Endothelial cell of umbilical vein (primary cell): ENCODE measurements around the gene INPP5A. TPM values are rescaled to one million over a fixed set of nuclear protein-coding genes. Genes with fewer than 3 reads are reported as not detected.

Source experiments
- BruUV-seq: library from RNA; stranded (reverse); fragments of 400-500 nt; replicated peaks from 2 replicates; lab custom pipeline; 2021; lab: Mats Ljungman, UMichigan
- CTCF ChIA-PET: fragments of 300-600, 350-600 bp; sonication (Branson Sonifier 250); formaldehyde crosslinking; loops from one replicate; lab custom pipeline; 2021; ENCODE audit warnings: antibody characterized with exemption, inconsistent platforms; lab: Charles Lee
- POLR2A ChIA-PET: fragments of 300-600, 350-600 bp; sonication (Branson Sonifier 250); formaldehyde crosslinking; loops from one replicate; lab custom pipeline; 2021; ENCODE audit warnings: antibody characterized with exemption, inconsistent platforms; lab: Charles Lee
- DNase-seq: peaks from one replicate; pipeline ENCODE4 v3.0.0-alpha.2; 2011; ENCODE audit warnings: low read depth, low spot score
- FAIRE-seq: peaks from 2 replicates; lab custom pipeline; 2011; peaks lifted over from hg19 to GRCh38; lab: Jason Lieb, UNC
- H2AFZ ChIP-seq: 2 replicates; pipeline ENCODE4 v1.6.0; 2012; ENCODE audit warnings: low read depth, low read length, control low read depth, inconsistent platforms
- H3K27ac ChIP-seq: 2 replicates; pipeline ENCODE4 v1.5.1; 2011; ENCODE audit warnings: low read depth, mild to moderate bottlenecking, control low read depth, low read length, moderate library complexity; ENCODE audit not compliant: insufficient read depth
- H3K27me3 ChIP-seq, 2 experiments: 2 replicates each; pipeline versions ENCODE4 v1.6.0 to v1.6.1; 2011; ENCODE audit warnings: low read length in 2 of 2, mixed read lengths in 1 of 2; ENCODE audit not compliant: control insufficient read depth in 2 of 2, insufficient read depth in 2 of 2
- H3K36me3 ChIP-seq, 2 experiments: 2 replicates in 1 of 2; 3 replicates in 1 of 2; pipeline ENCODE4 v1.5.1; 2011; ENCODE audit warnings: low read length in 2 of 2, mild to moderate bottlenecking in 1 of 2, moderate library complexity in 1 of 2; ENCODE audit not compliant: control insufficient read depth in 2 of 2, insufficient read depth in 2 of 2; ENCODE audit errors: extremely low read depth in 1 of 2
- H3K4me1 ChIP-seq: 3 replicates; pipeline ENCODE4 v1.5.1; 2011; ENCODE audit warnings: mild to moderate bottlenecking, low read length; ENCODE audit not compliant: control insufficient read depth, insufficient read depth; ENCODE audit errors: extremely low read depth
- H3K4me2 ChIP-seq: 2 replicates; pipeline ENCODE4 v1.6.1; 2011; ENCODE audit warnings: low read length, control low read depth, mixed read lengths; ENCODE audit not compliant: insufficient read depth
- H3K4me3 ChIP-seq, 3 experiments: fragments of 200-600 bp in 1 of 3; sonication (generic), shearing (Covaris generic) in 1 of 3; replicated peaks in 1 of 3; 2 replicates each; pipeline ENCODE4 v1.5.1; 2011 to 2016; ENCODE audit warnings: control low read depth in 3 of 3, low read length in 3 of 3, mild to moderate bottlenecking in 2 of 3, inconsistent platforms in 1 of 3, low read depth in 1 of 3, moderate library complexity in 1 of 3; ENCODE audit not compliant: insufficient read depth in 1 of 3
- H3K79me2 ChIP-seq: 2 replicates; pipeline ENCODE4 v1.6.0; 2012; ENCODE audit warnings: low read length, inconsistent platforms; ENCODE audit not compliant: control insufficient read depth, insufficient read depth
- H3K9ac ChIP-seq: replicated peaks from 2 replicates; pipeline ENCODE3; 2011; ENCODE audit warnings: low read length, control low read depth; ENCODE audit not compliant: insufficient read depth; ENCODE audit errors: extremely low read depth
- H3K9me1 ChIP-seq: replicated peaks from 3 replicates; pipeline ENCODE4 v1.6.0; 2011; ENCODE audit warnings: mild to moderate bottlenecking, low read length; ENCODE audit not compliant: control insufficient read depth, insufficient read depth; ENCODE audit errors: extremely low read depth
- H3K9me3 ChIP-seq: replicated peaks from 2 replicates; pipeline ENCODE4 v1.5.1; 2012; ENCODE audit warnings: low read length, inconsistent platforms; ENCODE audit not compliant: control insufficient read depth, insufficient read depth
- H4K20me1 ChIP-seq: replicated peaks from 2 replicates; pipeline ENCODE3; 2011; ENCODE audit warnings: mild to moderate bottlenecking, low read length; ENCODE audit not compliant: control insufficient read depth, insufficient read depth; ENCODE audit errors: extremely low read depth
- CTCF ChIP-seq, 2 donors: IDR thresholded peaks; 1 replicate in 1 of 2; 2 replicates in 1 of 2; pipeline ENCODE4 v1.5.1; 2011; ENCODE audit warnings: low read length in 2 of 2, mild to moderate bottlenecking in 2 of 2, moderate library complexity in 2 of 2, control low read depth in 1 of 2, inconsistent platforms in 1 of 2, low read depth in 1 of 2; ENCODE audit not compliant: insufficient read depth in 1 of 2; ENCODE audit errors: extremely low read depth in 1 of 2
- EZH2 ChIP-seq: IDR thresholded peaks from 2 replicates; pipeline ENCODE4 v1.6.1; 2012; ENCODE audit warnings: borderline replicate concordance, low read depth, mild to moderate bottlenecking, moderate library complexity, low read length, inconsistent platforms; ENCODE audit not compliant: severe bottlenecking
- FOS ChIP-seq: IDR thresholded peaks from 2 replicates; pipeline ENCODE4 v1.6.1; 2011; ENCODE audit warnings: mild to moderate bottlenecking, low read length, moderate library complexity, borderline replicate concordance; ENCODE audit not compliant: insufficient read depth
- GATA2 ChIP-seq: IDR thresholded peaks from 2 replicates; pipeline ENCODE4 v1.7.0; 2011; ENCODE audit warnings: low read depth, mild to moderate bottlenecking, moderate library complexity, mixed read lengths, low read length; ENCODE audit not compliant: insufficient read length, insufficient read depth
- JUN ChIP-seq: IDR thresholded peaks from 2 replicates; pipeline ENCODE4 v1.6.1; 2011; ENCODE audit warnings: borderline replicate concordance, low read depth; ENCODE audit not compliant: insufficient read length, insufficient read depth
- MAX ChIP-seq: IDR thresholded peaks from 2 replicates; pipeline ENCODE4 v1.6.1; 2011; ENCODE audit not compliant: insufficient read depth, insufficient read length
- MYC ChIP-seq: IDR thresholded peaks from one replicate; pipeline ENCODE4 v1.6.1; 2011; ENCODE audit warnings: mild to moderate bottlenecking, low read depth, low read length
- POLR2A ChIP-seq: IDR thresholded peaks from 2 replicates; pipeline ENCODE4 v1.6.1; 2012; ENCODE audit warnings: low read depth, mild to moderate bottlenecking, control low read depth, low read length
- POLR2AphosphoS5 ChIP-seq: IDR thresholded peaks from 2 replicates; pipeline ENCODE4 v1.6.1; 2012; ENCODE audit warnings: low read depth, mild to moderate bottlenecking, control low read depth, low read length, moderate library complexity; ENCODE audit not compliant: insufficient read depth
- dilution Hi-C: fragments of 300-500 bp; cut with MboI; formaldehyde crosslinking; loops from one replicate; pipeline ENCODE4 v1.15.0; 2019; ENCODE audit warnings: low sequenced_read_pairs; ENCODE audit not compliant: extremely low pct_ligation_motif_present
- intact Hi-C: fragments of 100-400 bp; cut with micrococcal nuclease; formaldehyde crosslinking; loops from one replicate; pipeline ENCODE4 v1.10.0; 2022
- polyA plus RNA-seq, 4 experiments: library from polyadenylated mRNA; depleted of rRNA in 3 of 4; stranded (reverse) in 3 of 4; unstranded in 1 of 4; fragments of >200 nt; gene quantifications; 2 replicates each; pipeline versions ENCODE4 v1.2.1 to v1.2.3, GENCODE V29; 2011 to 2012; ENCODE audit warnings: missing spikeins in 1 of 4
- total RNA-seq: library from RNA; stranded (reverse); gene quantifications from 2 replicates; pipeline ENCODE4 v1.2.3, GENCODE V29; 2021

INPP5A gene
- total and polyA plus RNA-seq, 2 donors (not counting 3 experiments of a cell fraction or from before 2014, with no cell fraction given), result 22.9 to 33.2 TPM

- BruUV-seq, result no TSS peak
- CTCF ChIA-PET, result no interaction called here
- no peak overlapping the region for H3K27ac ChIP-seq
- H2AFZ ChIP-seq, result no peak overlapping the region
- H3K4me2 ChIP-seq, result no peak overlapping the region
- no peak for FAIRE-seq
- POLR2A ChIA-PET, result no interaction called here
- H3K9me1 ChIP-seq, result no peaks in the 10 kb centered on the region
- no peak overlapping the region for H3K9ac ChIP-seq
- TF ChIP-seq JUN (no peak), POLR2A (no peak), CTCF (IDR thresholded peaks at IDR 0.05; ENCODE audit: extremely low read depth in 1 of 2, insufficient read depth in 1 of 2, low read depth in 1 of 2, low read length in 2 of 2) (no peak), MYC (no peak), GATA2 (no peak), POLR2AphosphoS5 (no peak), EZH2 (no peak), MAX (no peak), FOS (no peak)
- H3K9me3 ChIP-seq, result no peaks in the 10 kb centered on the region
- dilution Hi-C loops (no loop called here), intact Hi-C loops (no loop called here)
- H3K4me1 ChIP-seq, result no peaks in the 10 kb centered on the region
- no peak overlapping the region for H3K4me3 ChIP-seq
- no peaks in the 10 kb centered on the region for H3K79me2 ChIP-seq
- DNase-seq, result no peak
- H4K20me1 ChIP-seq, result no peaks in the 10 kb centered on the region
- H3K36me3 ChIP-seq, result no peaks in the 10 kb centered on the region
- no peaks in the 10 kb centered on the region for H3K27me3 ChIP-seq
Measured at GRCh38 chr10:132702601-132703418, 165.2 kb downstream of the INPP5A start.
